ENCODE measurements around the gene CPVL. TPM values are rescaled to one million over a fixed set of nuclear protein-coding genes. Genes with fewer than 3 reads are reported as not detected.

Gene CPVL
- total and polyA plus RNA-seq, 4 donors, result 6.0 to 39.0 (median 12.9) TPM

DNA sequence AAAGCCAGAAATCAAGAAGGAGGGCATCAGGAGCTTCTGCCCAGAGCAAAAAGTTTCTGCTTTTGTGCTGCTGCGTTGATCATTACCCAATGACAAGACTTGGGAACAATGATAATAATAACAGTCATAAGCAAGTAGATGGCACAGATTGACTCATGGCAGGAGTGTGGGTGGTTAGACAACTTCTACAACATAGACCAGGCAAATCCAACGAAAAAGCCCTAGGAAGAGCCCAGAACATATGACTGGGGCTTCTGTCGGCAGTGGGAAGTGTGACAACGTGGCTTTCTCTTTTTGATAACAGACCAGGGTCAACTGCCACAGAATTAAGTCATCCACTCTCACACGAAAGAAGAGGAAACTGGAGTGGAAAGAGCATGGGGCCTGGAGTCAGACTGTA lies 102.8 kb downstream of the CPVL start:
- Histone ChIP-seq H3K9me3 (ENCODE audit: control insufficient read depth in 4 of 4, low read length in 3 of 4) (no peaks in the 10 kb centered on the region), H3K27me3 (ENCODE audit: control insufficient read depth in 4 of 4, insufficient read depth in 4 of 4, low read length in 3 of 4) (no peaks in the 10 kb centered on the region), H3K27ac (ENCODE audit: low read depth in 1 of 2, low read length in 2 of 2) (no peak overlapping the region), H3K4me3 (ENCODE audit: low read depth in 1 of 3, low read length in 3 of 3) (no peak overlapping the region), H3K4me1 (ENCODE audit: control insufficient read depth in 4 of 4, insufficient read depth in 4 of 4, low read length in 3 of 4) (peaks cover 0 to 2% (median 0%) of the 10 kb centered on the region in 4 donors), H3K36me3 (ENCODE audit: control insufficient read depth in 4 of 4, insufficient read depth in 3 of 4, low read depth in 1 of 4, low read length in 3 of 4) (no peaks in the 10 kb centered on the region), H3K9ac (ENCODE audit: low read depth in 1 of 2, low read length in 2 of 2) (no peak overlapping the region)
- 76% methylated on average over 5 of the region's 5 CpGs for WGBS
- no peak for TF ChIP-seq RAD21 (IDR thresholded peaks at IDR 0.05)
- TF ChIP-seq, protein P1, sequence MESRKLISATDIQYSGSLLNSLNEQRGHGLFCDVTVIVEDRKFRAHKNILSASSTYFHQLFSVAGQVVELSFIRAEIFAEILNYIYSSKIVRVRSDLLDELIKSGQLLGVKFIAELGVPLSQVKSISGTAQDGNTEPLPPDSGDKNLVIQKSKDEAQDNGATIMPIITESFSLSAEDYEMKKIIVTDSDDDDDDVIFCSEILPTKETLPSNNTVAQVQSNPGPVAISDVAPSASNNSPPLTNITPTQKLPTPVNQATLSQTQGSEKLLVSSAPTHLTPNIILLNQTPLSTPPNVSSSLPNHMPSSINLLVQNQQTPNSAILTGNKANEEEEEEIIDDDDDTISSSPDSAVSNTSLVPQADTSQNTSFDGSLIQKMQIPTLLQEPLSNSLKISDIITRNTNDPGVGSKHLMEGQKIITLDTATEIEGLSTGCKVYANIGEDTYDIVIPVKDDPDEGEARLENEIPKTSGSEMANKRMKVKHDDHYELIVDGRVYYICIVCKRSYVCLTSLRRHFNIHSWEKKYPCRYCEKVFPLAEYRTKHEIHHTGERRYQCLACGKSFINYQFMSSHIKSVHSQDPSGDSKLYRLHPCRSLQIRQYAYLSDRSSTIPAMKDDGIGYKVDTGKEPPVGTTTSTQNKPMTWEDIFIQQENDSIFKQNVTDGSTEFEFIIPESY (IDR thresholded peaks at IDR 0.05), result no peak
- TF ChIP-seq TAF1 (conservative IDR thresholded peaks at IDR 0.05), result no peak
- no peak for TF ChIP-seq EGR1 (IDR thresholded peaks at IDR 0.05; ENCODE audit: low read depth in 2 of 2)
- TF ChIP-seq, protein P2, sequence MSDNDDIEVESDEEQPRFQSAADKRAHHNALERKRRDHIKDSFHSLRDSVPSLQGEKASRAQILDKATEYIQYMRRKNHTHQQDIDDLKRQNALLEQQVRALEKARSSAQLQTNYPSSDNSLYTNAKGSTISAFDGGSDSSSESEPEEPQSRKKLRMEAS (IDR thresholded peaks at IDR 0.05), result no peak
- no peak for TF ChIP-seq SP1 (IDR thresholded peaks at IDR 0.05)
- TF ChIP-seq YY1 (IDR thresholded peaks at IDR 0.05), result no peak
- TF ChIP-seq, protein P3, sequence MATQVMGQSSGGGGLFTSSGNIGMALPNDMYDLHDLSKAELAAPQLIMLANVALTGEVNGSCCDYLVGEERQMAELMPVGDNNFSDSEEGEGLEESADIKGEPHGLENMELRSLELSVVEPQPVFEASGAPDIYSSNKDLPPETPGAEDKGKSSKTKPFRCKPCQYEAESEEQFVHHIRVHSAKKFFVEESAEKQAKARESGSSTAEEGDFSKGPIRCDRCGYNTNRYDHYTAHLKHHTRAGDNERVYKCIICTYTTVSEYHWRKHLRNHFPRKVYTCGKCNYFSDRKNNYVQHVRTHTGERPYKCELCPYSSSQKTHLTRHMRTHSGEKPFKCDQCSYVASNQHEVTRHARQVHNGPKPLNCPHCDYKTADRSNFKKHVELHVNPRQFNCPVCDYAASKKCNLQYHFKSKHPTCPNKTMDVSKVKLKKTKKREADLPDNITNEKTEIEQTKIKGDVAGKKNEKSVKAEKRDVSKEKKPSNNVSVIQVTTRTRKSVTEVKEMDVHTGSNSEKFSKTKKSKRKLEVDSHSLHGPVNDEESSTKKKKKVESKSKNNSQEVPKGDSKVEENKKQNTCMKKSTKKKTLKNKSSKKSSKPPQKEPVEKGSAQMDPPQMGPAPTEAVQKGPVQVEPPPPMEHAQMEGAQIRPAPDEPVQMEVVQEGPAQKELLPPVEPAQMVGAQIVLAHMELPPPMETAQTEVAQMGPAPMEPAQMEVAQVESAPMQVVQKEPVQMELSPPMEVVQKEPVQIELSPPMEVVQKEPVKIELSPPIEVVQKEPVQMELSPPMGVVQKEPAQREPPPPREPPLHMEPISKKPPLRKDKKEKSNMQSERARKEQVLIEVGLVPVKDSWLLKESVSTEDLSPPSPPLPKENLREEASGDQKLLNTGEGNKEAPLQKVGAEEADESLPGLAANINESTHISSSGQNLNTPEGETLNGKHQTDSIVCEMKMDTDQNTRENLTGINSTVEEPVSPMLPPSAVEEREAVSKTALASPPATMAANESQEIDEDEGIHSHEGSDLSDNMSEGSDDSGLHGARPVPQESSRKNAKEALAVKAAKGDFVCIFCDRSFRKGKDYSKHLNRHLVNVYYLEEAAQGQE (IDR thresholded peaks at IDR 0.05), result no peak
- no peak for TF ChIP-seq HNF4G (IDR thresholded peaks at IDR 0.05)
- no peak for TF ChIP-seq RXRA (IDR thresholded peaks at IDR 0.05)
- no peak for TF ChIP-seq GABPA (IDR thresholded peaks at IDR 0.05 in 1 of 2, conservative IDR thresholded peaks at IDR 0.05 in 1 of 2)
- no peak for TF ChIP-seq FOXA2 (IDR thresholded peaks at IDR 0.05)
- TF ChIP-seq JUND (IDR thresholded peaks at IDR 0.05), result no peak
- no peak for TF ChIP-seq NR2F2 (IDR thresholded peaks at IDR 0.05)
- no peak for TF ChIP-seq FOXA1 (IDR thresholded peaks at IDR 0.05)
- TF ChIP-seq, protein P4, sequence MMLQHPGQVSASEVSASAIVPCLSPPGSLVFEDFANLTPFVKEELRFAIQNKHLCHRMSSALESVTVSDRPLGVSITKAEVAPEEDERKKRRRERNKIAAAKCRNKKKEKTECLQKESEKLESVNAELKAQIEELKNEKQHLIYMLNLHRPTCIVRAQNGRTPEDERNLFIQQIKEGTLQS (IDR thresholded peaks at IDR 0.05), result no peak
- TF ChIP-seq, protein P5, sequence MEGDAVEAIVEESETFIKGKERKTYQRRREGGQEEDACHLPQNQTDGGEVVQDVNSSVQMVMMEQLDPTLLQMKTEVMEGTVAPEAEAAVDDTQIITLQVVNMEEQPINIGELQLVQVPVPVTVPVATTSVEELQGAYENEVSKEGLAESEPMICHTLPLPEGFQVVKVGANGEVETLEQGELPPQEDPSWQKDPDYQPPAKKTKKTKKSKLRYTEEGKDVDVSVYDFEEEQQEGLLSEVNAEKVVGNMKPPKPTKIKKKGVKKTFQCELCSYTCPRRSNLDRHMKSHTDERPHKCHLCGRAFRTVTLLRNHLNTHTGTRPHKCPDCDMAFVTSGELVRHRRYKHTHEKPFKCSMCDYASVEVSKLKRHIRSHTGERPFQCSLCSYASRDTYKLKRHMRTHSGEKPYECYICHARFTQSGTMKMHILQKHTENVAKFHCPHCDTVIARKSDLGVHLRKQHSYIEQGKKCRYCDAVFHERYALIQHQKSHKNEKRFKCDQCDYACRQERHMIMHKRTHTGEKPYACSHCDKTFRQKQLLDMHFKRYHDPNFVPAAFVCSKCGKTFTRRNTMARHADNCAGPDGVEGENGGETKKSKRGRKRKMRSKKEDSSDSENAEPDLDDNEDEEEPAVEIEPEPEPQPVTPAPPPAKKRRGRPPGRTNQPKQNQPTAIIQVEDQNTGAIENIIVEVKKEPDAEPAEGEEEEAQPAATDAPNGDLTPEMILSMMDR (IDR thresholded peaks at IDR 0.05; ENCODE audit: low read depth, low read length, missing input control), result no peak
- TF ChIP-seq HNF4A (conservative IDR thresholded peaks at IDR 0.05), result no peak
- DNase-seq (ENCODE audit: low spot score), result no peak
